Esophagus muscularis mucosa (tissue), 4 donors: Measurements from ENCODE around the gene GPBP1. TPM values are rescaled to one million over a fixed set of nuclear protein-coding genes. Genes with fewer than 3 reads are reported as not detected.
"Not testable (repeated sequence)": the region's sequence is repeated elsewhere in the genome, so short reads cannot be mapped to it uniquely, and the experiment has no call there.

Experiments used
- DNase-seq: peaks from one replicate; pipeline ENCODE4 v3.0.0-alpha.2; 2017; ENCODE audit errors: extremely low spot score
- H3K27ac ChIP-seq, 4 donors: fragments of 200-600 bp; sonication (generic); replicated peaks in 1 of 4; 1 replicate in 3 of 4; 2 replicates in 1 of 4; pipeline ENCODE4 v1.5.1; 2016 to 2019; ENCODE audit warnings: mild to moderate bottlenecking in 1 of 4
- H3K27me3 ChIP-seq, 4 donors: fragments of 200-600 bp; sonication (generic); one replicate each; pipeline versions ENCODE4 v1.5.1 to v1.6.0; 2016 to 2019
- H3K36me3 ChIP-seq, 4 donors: fragments of 200-600 bp; sonication (generic); one replicate each; pipeline ENCODE4 v1.5.1; 2016 to 2019
- H3K4me1 ChIP-seq, 4 donors: fragments of 200-600 bp; sonication (generic); one replicate each; pipeline ENCODE4 v1.5.1; 2016 to 2019
- H3K4me3 ChIP-seq, 4 donors: fragments of 200-600 bp; sonication (generic); 1 replicate in 2 of 4; 2 replicates in 2 of 4; pipeline ENCODE4 v1.5.1; 2016 to 2019; ENCODE audit warnings: mild to moderate bottlenecking in 4 of 4, moderate library complexity in 1 of 4
- H3K9me3 ChIP-seq, 4 donors: fragments of 200-600 bp; sonication (generic); 1 replicate in 3 of 4; 2 replicates in 1 of 4; pipeline ENCODE4 v1.5.1; 2016 to 2019
- EP300 ChIP-seq: sonication (generic); formaldehyde crosslinking; IDR thresholded peaks from one replicate; pipeline ENCODE4 v1.6.1; 2017; ENCODE audit warnings: antibody characterized with exemption
- POLR2A ChIP-seq: fragments of 450-650 bp; IDR thresholded peaks from one replicate; pipeline ENCODE4 v1.6.1; 2017; ENCODE audit warnings: antibody characterized with exemption, moderate library complexity, mild to moderate bottlenecking, low read depth
- POLR2AphosphoS5 ChIP-seq, 2 donors: sonication (generic); formaldehyde crosslinking; IDR thresholded peaks; one replicate each; pipeline ENCODE4 v1.6.1; 2017; ENCODE audit warnings: antibody characterized with exemption in 2 of 2
- WGBS: methylation state at CpG from one replicate; pipeline ENCODE4 v1.1.5; 2018; 5-methylcytosine and 5-hydroxymethylcytosine counted together
- intact Hi-C: fragments of 100-400 bp; cut with DNase I; formaldehyde crosslinking; loops from one replicate; pipeline ENCODE4 v1.15.1; 2023
- total RNA-seq, 4 donors: library from RNA; depleted of rRNA; stranded (reverse); fragments of >200 nt; gene quantifications; one replicate each; pipeline versions ENCODE4 v1.1.0 to v1.2.1, GENCODE V29; 2016
- TF ChIP-seq, protein P1 (sequence below), 3 experiments: fragments of 200-600 bp in 2 of 3; fragments of 450-650 bp in 1 of 3; sonication (generic) in 2 of 3; IDR thresholded peaks; one replicate each; pipeline ENCODE4 v1.5.1; 2017 to 2019; ENCODE audit warnings: antibody characterized with exemption in 3 of 3, mild to moderate bottlenecking in 2 of 3, moderate library complexity in 1 of 3

The GPBP1 gene
- total RNA-seq, 4 donors from 2014 or later, result 41.8 to 54.0 (median 48.6) TPM

DNA sequence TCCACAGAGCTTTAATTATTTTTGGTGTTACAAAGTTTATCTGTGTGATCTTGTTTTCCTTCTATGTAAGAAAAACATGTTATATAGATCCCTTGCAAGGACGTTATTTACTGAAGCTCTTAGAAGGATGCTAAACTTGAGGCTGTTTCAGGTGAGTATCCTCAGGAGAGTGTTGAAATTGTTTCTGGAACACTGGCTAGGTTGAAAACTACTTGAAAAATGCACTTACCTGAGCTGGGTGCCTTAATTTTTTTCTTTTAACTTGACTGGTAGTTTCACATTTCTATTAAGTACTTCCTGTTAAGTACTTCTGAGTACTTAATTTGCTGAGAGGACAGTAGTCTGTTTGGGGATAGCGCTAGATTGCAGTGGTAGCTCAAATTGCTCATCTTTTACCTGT is 18.1 kb downstream of the GPBP1 start:
- H3K4me1 ChIP-seq, result peaks cover 21 to 45% (median 44%) of the 10 kb centered on the region in 4 donors

DNA sequence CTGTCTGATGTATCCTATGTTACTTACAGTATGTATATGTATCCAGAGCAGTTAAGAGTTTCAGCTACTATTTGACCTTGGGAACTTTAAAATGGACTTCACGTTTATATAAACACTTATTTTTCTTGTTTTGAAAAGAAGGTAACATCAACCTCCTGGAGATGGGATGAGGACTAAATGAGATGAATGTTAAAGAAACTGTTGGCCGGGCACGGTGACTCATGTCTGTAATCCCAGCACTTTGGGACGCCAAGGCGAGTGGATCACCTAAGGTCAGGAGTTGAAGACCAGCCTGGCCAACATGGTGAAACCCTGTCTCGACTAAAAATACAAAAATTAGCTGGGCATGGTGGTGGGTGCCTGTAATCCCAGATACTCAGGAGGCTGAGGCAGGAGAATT is 19.0 kb downstream of the GPBP1 start:
- WGBS, result 86% methylated on average over 6 of the region's 6 CpGs
- Histone ChIP-seq H3K36me3 (peaks cover 0 to 20% (median 3%) of the 10 kb centered on the region in 4 donors), H3K4me1 (peaks cover 15 to 44% (median 35%) of the 10 kb centered on the region in 4 donors)
- H3K4me3 ChIP-seq, DNase-seq, H3K27me3 ChIP-seq, H3K9me3 ChIP-seq, intact Hi-C loops, H3K27ac ChIP-seq: not testable (repeated sequence)

More for the DNA sequence above, 18.1 kb downstream of the GPBP1 start:
- no peaks in the 10 kb centered on the region for H3K27me3 ChIP-seq
- 95% methylated on average over 2 of the region's 2 CpGs for WGBS
- peaks cover 0 to 17% (median 3%) of the 10 kb centered on the region in 4 donors for H3K36me3 ChIP-seq
- no peak for DNase-seq
- no peaks in the 10 kb centered on the region for H3K9me3 ChIP-seq
- no peak for TF ChIP-seq EP300
- TF ChIP-seq POLR2AphosphoS5 (IDR thresholded peaks at IDR 0.05), result no peak
- TF ChIP-seq, protein P1, sequence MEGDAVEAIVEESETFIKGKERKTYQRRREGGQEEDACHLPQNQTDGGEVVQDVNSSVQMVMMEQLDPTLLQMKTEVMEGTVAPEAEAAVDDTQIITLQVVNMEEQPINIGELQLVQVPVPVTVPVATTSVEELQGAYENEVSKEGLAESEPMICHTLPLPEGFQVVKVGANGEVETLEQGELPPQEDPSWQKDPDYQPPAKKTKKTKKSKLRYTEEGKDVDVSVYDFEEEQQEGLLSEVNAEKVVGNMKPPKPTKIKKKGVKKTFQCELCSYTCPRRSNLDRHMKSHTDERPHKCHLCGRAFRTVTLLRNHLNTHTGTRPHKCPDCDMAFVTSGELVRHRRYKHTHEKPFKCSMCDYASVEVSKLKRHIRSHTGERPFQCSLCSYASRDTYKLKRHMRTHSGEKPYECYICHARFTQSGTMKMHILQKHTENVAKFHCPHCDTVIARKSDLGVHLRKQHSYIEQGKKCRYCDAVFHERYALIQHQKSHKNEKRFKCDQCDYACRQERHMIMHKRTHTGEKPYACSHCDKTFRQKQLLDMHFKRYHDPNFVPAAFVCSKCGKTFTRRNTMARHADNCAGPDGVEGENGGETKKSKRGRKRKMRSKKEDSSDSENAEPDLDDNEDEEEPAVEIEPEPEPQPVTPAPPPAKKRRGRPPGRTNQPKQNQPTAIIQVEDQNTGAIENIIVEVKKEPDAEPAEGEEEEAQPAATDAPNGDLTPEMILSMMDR (IDR thresholded peaks at IDR 0.05), result no peak
- no peak for TF ChIP-seq POLR2A
- intact Hi-C loops, result no loop called here
- H3K27ac ChIP-seq, result no peak overlapping the region
- H3K4me3 ChIP-seq, result no peak overlapping the region

DNA sequence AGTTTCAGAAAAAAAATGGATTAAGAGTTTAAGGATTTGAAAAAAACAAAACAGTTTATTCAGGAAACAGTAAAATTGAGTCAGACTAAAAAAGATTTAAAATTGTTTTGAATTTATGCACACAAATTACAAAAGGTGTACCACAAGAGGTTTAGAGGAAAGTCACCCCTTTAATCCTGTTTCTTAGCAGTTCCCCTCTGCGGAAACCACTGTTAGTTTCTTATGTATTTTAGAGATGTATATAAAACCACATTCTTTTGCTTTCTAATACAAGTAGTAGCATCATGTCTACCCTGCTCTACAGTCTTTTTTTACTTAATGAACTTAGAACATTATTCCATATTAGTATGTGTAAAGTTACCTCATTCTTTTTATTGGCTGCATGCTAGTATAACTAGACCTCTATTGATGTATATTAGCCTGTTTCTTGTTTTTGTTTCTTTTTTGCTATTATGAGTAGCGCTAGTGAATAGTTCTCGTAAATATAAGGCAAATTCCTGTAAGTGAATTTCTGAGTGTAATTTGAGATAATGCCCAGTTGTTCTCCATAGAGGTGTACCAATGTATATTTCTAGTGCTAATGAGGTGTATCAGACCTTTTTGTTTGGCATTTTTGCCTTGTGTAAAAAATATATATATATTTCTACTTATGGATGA is 20.0 kb downstream of the GPBP1 start:
- H3K27ac ChIP-seq, result no peak overlapping the region
- H3K36me3 ChIP-seq, result peaks cover 0 to 20% (median 3%) of the 10 kb centered on the region in 4 donors
- no peaks in the 10 kb centered on the region for H3K9me3 ChIP-seq
- no peak overlapping the region for H3K4me3 ChIP-seq
- H3K27me3 ChIP-seq, result no peaks in the 10 kb centered on the region
- intact Hi-C loops, result no loop called here
- 95% methylated on average over 3 of the region's 3 CpGs for WGBS
- TF ChIP-seq POLR2AphosphoS5 (IDR thresholded peaks at IDR 0.05), result no peak
- no peak for DNase-seq
- H3K4me1 ChIP-seq, result peaks cover 6 to 34% (median 27%) of the 10 kb centered on the region in 4 donors

DNA sequence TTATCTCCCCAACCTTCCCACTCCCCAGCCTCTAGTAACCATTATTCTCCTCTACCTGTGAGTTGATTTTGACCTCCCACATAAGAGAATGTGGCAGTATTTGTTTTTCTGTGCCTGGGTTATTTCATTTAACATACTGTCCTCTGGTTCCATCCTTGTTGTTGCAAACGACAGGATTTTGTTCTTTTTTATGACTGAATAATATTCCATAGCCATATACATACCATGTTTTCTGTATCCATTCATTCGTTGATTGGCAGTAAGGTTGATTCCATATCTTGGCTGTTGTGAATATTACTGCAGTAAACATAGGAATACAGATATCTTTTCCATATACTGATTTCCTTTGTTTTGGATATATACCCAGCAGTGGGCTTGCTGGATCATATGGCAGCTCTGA is 20.8 kb downstream of the GPBP1 start:
- TF ChIP-seq POLR2AphosphoS5 (IDR thresholded peaks at IDR 0.05) (no peak), POLR2A (no peak), EP300 (no peak)
- TF ChIP-seq, protein P1 (IDR thresholded peaks at IDR 0.05), result no peak
- H3K4me1 ChIP-seq, result peaks cover 2 to 31% (median 26%) of the 10 kb centered on the region in 4 donors
- H3K36me3 ChIP-seq, result peaks cover 0 to 20% (median 3%) of the 10 kb centered on the region in 4 donors
- no peak overlapping the region for H3K4me3 ChIP-seq
- H3K9me3 ChIP-seq, result no peaks in the 10 kb centered on the region
- intact Hi-C loops, result no loop called here
- H3K27me3 ChIP-seq, result no peaks in the 10 kb centered on the region
- H3K27ac ChIP-seq, result no peak overlapping the region
- DNase-seq, result no peak
- WGBS, result 96% methylated on average over 2 of the region's 2 CpGs

DNA sequence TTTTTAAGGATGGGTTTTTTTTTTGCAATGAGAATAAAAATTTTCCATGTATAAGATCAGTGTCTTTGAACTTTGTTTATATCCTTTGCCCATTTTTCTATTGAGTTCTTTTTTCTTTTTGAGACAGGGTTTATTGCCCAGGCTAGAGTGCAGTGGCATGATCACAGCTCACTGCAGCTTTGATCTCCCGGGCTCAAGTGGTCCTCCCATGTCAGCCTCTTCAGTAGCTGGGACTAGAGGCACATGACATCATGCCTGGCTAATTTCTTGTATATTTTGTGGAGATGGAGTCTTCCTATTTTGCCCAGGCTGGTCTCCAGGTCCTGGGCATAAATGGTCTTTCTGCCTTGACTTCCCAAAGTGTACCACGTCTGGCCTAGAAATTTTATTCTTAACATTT is 21.2 kb downstream of the GPBP1 start:
- TF ChIP-seq EP300 (no peak), POLR2AphosphoS5 (IDR thresholded peaks at IDR 0.05) (no peak), POLR2A (no peak)
- TF ChIP-seq, protein P1 (IDR thresholded peaks at IDR 0.05), result no peak
- Histone ChIP-seq H3K9me3 (no peaks in the 10 kb centered on the region), H3K27me3 (no peaks in the 10 kb centered on the region), H3K27ac (no peak overlapping the region), H3K36me3 (peaks cover 0 to 20% (median 3%) of the 10 kb centered on the region in 4 donors), H3K4me3 (no peak overlapping the region), H3K4me1 (peaks cover 6 to 31% (median 26%) of the 10 kb centered on the region in 4 donors)
- intact Hi-C loops, result no loop called here
- WGBS, result 83% methylated on average over 2 of the region's 2 CpGs
- DNase-seq, result no peak
